Psoas muscle (tissue), 8 donors: Measurements from ENCODE around the gene FGFBP2. TPM values are rescaled to one million over a fixed set of nuclear protein-coding genes. Genes with fewer than 3 reads are reported as not detected.

Experiments used
- ATAC-seq, 4 donors: fragments of 200-7000 bp; cut with Tn5 transposase; one replicate each; pipeline ENCODE4 v1.9.1; 2020; ENCODE audit warnings: moderate library complexity in 3 of 4, mild to moderate bottlenecking in 2 of 4
- DNase-seq, 2 donors: peaks; one replicate each; pipeline ENCODE4 v3.0.0-alpha.2; 2020
- H3K27ac ChIP-seq: fragments of 200-600 bp; one replicate; pipeline ENCODE4 v1.8.0; 2022
- H3K27me3 ChIP-seq, 3 donors: fragments of 200-600 bp in 1 of 3; one replicate each; pipeline versions ENCODE4 v1.6.1 to v1.8.0; 2013 to 2022; ENCODE audit warnings: low read length in 2 of 3, mild to moderate bottlenecking in 2 of 3, moderate library complexity in 1 of 3; ENCODE audit not compliant: insufficient read depth in 3 of 3
- H3K36me3 ChIP-seq, 2 donors: fragments of 200-600 bp in 1 of 2; one replicate each; pipeline versions ENCODE4 v1.6.1 to v1.8.0; 2013 to 2022; ENCODE audit warnings: low read depth in 1 of 2, mild to moderate bottlenecking in 1 of 2, moderate library complexity in 1 of 2; ENCODE audit not compliant: insufficient read depth in 1 of 2
- H3K4me1 ChIP-seq: fragments of 200-600 bp; one replicate; pipeline ENCODE4 v1.8.0; 2022
- H3K4me3 ChIP-seq: fragments of 200-600 bp; one replicate; pipeline ENCODE4 v1.8.0; 2022; ENCODE audit warnings: mild to moderate bottlenecking
- H3K9me3 ChIP-seq: fragments of 200-600 bp; one replicate; pipeline ENCODE4 v1.8.0; 2022
- WGBS, 3 donors: extraction: QIAGEN DNeasy Blood & Tissue Kit; methylation state at CpG; one replicate each; pipeline versions ENCODE4 v1.1.6 to v1.1.7; 2013; 5-methylcytosine and 5-hydroxymethylcytosine counted together
- intact Hi-C, 2 donors: fragments of 100-400 bp; cut with DNase I; formaldehyde crosslinking; loops; one replicate each; pipeline versions ENCODE4 v1.11.0 to v1.14.2; 2022
- long read RNA-seq, 2 donors: library from polyadenylated mRNA; unstranded; transcript quantifications; one replicate each; pipeline ENCODE4 v2.0.0, GENCODE V29; 2021
- polyA plus RNA-seq, 3 donors: library from polyadenylated mRNA; stranded (reverse); fragments of 200-250 nt; gene quantifications; one replicate each; pipeline ENCODE4 v1.2.3, GENCODE V29; 2013
- total RNA-seq, 4 donors: library from RNA; stranded (reverse); fragmentation: NEBNext Ultra II Directional in 2 of 4; extraction: Animal tissue kit (Norgen Biotek cat#: 25700) in 2 of 4; gene quantifications; one replicate each; pipeline versions ENCODE4 v1.2.1 to v1.2.4, GENCODE V29; 2021 to 2023
- TF ChIP-seq, protein P1 (sequence below): fragments of 200-600 bp; IDR thresholded peaks from one replicate; pipeline ENCODE4 v1.8.0; 2022; ENCODE audit warnings: antibody characterized with exemption
- donor health status: healthy with polysubstance abuse.
- donor health status: DM: no; HTN: no; CAD: no; lungs with moderate emphysema.
- donor health status: Bipolar disorder and iron deficiency.
- donor health status: healthy.
- donor health status: DM: yes; HTN: yes; CAD: no.
- donor health status: DM: no; HTN: no; CAD: no.
- donor health status: DM: no; HTN: no; CAD: no.
- donor health status: DM: yes; HTN: yes; CAD: no.

FGFBP2 gene, protein sequence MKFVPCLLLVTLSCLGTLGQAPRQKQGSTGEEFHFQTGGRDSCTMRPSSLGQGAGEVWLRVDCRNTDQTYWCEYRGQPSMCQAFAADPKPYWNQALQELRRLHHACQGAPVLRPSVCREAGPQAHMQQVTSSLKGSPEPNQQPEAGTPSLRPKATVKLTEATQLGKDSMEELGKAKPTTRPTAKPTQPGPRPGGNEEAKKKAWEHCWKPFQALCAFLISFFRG
- total RNA-seq (1 to 10 TPM in 2 of 4 donors, under 1 TPM in 2; 0.37 to 1.4 (median 0.79) TPM), polyA plus RNA-seq (under 1 TPM; 0.18 to 0.27 (median 0.21) TPM)
- long read RNA-seq, donor 1, result 0 reads
- long read RNA-seq, donor 2, result 0 reads

DNA sequence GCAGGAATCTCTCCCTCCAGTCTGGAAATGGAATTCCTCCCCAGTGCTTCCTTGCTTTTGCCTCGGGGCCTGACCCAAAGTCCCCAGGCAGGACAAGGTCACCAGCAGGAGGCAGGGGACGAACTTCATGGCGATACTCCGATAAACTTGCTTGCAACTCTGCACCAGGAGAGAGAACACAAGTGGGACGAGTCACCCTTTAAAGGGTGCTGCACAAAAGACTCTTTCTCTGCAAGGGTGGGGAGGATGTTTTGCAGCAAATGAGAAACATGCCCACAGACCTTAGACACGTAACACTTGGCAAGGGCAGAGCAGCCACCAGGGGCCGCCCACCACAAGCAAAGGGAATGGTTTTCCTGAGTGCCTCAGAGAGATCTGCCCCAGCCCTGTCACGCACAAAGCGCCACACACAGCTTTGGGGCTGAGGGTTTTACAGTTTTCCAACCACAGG is at the start of gene FGFBP2:
Gene FGFBP2 (minus strand): TSS at position 175 of the 451 bp plus-strand sequence. CDS start 46 bp downstream, at position 129.
- 56 to 67% (median 60%) methylated on average over 9 of the region's 9 CpGs for WGBS, 3 donors
- no peaks in the 10 kb centered on the region for H3K27me3 ChIP-seq
- TF ChIP-seq, protein P1, sequence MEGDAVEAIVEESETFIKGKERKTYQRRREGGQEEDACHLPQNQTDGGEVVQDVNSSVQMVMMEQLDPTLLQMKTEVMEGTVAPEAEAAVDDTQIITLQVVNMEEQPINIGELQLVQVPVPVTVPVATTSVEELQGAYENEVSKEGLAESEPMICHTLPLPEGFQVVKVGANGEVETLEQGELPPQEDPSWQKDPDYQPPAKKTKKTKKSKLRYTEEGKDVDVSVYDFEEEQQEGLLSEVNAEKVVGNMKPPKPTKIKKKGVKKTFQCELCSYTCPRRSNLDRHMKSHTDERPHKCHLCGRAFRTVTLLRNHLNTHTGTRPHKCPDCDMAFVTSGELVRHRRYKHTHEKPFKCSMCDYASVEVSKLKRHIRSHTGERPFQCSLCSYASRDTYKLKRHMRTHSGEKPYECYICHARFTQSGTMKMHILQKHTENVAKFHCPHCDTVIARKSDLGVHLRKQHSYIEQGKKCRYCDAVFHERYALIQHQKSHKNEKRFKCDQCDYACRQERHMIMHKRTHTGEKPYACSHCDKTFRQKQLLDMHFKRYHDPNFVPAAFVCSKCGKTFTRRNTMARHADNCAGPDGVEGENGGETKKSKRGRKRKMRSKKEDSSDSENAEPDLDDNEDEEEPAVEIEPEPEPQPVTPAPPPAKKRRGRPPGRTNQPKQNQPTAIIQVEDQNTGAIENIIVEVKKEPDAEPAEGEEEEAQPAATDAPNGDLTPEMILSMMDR, result peak; percentile 18
- H3K4me3 ChIP-seq, result no peak within 1 kb of the TSS
- intact Hi-C loops, result no loop called here
- ATAC-seq (peak in 2 of 4 donors; percentile 40 to 46), DNase-seq (peak in 1 of 2 donors; percentile 19)
- no peak within 1 kb of the TSS for H3K27ac ChIP-seq
- H3K9me3 ChIP-seq, result no peaks in the 10 kb centered on the region
- peaks cover 9% of the 10 kb centered on the region for H3K4me1 ChIP-seq
- no peaks in the 10 kb centered on the region for H3K36me3 ChIP-seq

DNA sequence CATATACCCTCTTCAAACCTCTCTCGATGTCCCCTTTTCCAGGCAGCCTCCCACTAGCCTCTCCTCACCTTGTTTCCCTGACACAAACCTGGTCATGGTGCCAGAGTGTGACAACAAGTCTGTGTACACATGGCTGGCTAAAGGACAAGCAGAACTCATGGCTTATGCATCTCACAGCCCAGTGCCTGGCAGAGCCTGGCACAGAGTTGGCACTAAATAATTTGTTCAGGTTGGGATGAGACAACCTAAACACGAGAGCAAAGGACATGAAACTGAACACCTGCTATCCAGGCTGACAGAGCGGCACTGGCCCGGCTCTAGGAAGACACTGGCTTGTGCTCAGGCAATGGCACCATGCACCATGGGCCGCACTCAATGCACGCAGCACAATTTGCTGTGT is 48.2 kb upstream of the FGFBP2 start:
- Histone ChIP-seq H3K4me1 (no peaks in the 10 kb centered on the region), H3K27ac (no peak overlapping the region), H3K9me3 (no peaks in the 10 kb centered on the region), H3K4me3 (no peak overlapping the region), H3K36me3 (no peaks in the 10 kb centered on the region), H3K27me3 (no peaks in the 10 kb centered on the region)
- intact Hi-C loops, result no loop called here
- DNase-seq (no peak), ATAC-seq (peak; percentile 51 to 70 (median 68))
- TF ChIP-seq, protein P1, result no peak
- 41 to 67% (median 54%) methylated on average over 6 of the region's 6 CpGs for WGBS, 3 donors

DNA sequence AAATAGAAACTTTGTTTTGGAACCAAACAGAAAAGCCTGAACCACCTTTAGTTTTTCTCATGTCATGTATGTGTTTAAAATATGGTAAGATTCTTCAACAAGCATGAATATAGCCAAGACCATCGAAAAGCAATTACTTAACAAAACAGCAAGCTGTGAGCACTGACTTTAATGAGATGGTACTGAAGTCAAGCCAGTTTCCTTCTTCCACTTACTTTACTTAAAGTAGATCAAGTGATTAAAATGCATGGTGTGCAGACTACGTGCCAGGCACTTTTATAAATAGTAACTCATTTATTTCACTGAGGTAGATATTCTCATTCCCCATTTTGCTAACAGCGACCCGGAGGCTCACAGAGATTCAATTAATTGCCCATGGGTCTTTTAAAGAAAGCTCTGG is 46.2 kb upstream of the FGFBP2 start:
- WGBS, 3 donors, result 63 to 84% (median 78%) methylated on average over 4 of the region's 4 CpGs
- intact Hi-C loops, result no loop called here
- TF ChIP-seq, protein P1, result no peak

DNA sequence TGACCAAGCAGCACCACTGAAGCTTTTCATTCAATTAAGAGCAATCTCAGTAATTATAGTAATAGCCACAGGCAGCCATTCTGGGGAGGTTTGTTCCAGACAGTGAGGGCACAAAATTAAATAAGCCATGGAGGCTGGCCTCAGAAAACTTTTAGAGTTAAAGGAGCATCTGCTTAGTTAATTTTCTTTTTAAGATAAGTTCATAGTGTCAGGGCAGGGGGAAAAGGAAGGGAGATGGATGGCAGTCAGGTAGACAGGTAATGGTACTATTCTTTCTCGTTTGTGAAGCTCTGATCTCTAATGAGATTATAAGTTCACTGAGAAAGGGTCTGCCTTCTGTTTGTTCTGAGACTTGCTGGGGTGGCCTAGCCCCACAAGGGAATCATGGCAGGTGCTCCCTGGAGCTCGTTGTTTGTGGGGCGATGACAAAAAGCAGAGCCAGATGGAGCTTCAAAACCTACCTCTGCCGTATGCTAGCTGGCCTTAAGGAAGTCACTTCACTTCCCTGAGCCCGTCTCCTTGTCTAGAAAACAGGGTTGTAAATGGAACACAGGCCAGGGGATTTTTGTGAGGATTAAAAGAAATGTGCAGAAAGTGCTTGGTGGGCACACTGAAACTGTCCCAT is 44.6 kb upstream of the FGFBP2 start:
- Histone ChIP-seq H3K27ac (no peak overlapping the region), H3K9me3 (no peaks in the 10 kb centered on the region), H3K27me3 (no peaks in the 10 kb centered on the region), H3K4me1 (no peaks in the 10 kb centered on the region), H3K36me3 (no peaks in the 10 kb centered on the region), H3K4me3 (no peak overlapping the region)
- intact Hi-C loops, result no loop called here
- TF ChIP-seq, protein P1, result no peak
- 67 to 78% (median 74%) methylated on average over 5 of the region's 5 CpGs for WGBS, 3 donors
- DNase-seq (no peak), ATAC-seq (no peak)

More for the DNA sequence above, 46.2 kb upstream of the FGFBP2 start:
- Histone ChIP-seq H3K4me1 (no peaks in the 10 kb centered on the region), H3K36me3 (no peaks in the 10 kb centered on the region), H3K9me3 (no peaks in the 10 kb centered on the region), H3K27me3 (no peaks in the 10 kb centered on the region), H3K4me3 (no peak overlapping the region), H3K27ac (no peak overlapping the region)
- DNase-seq (no peak), ATAC-seq (no peak)
